CD4-positive, alpha-beta T cell (primary cell): ENCODE data around the gene TIPRL. TPM values are rescaled to one million over a fixed set of nuclear protein-coding genes. Genes with fewer than 3 reads are reported as not detected.

Experiments
- ATAC-seq: fragments of 200-7000 bp; cut with Tn5 transposase; one replicate; pipeline ENCODE4 v1.10.0; 2022; ENCODE audit warnings: mild to moderate bottlenecking; ENCODE audit not compliant: poor library complexity
- CTCF ChIA-PET: fragments of 350-600 bp; sonication (Branson Sonifier 250); formaldehyde crosslinking; loops from one replicate; lab custom pipeline; 2021; ENCODE audit warnings: antibody characterized with exemption, inconsistent platforms; lab: Charles Lee
- POLR2A ChIA-PET: fragments of 350-600 bp; sonication (Branson Sonifier 250); formaldehyde crosslinking; loops from one replicate; lab custom pipeline; 2021; ENCODE audit warnings: antibody characterized with exemption, inconsistent platforms; lab: Charles Lee
- DNase-seq, 14 experiments: peaks; one replicate each; pipeline ENCODE4 v3.0.0-alpha.2; 2013 to 2020; ENCODE audit warnings: mixed read lengths in 2 of 14
- H3K27ac ChIP-seq, 2 donors: one replicate each; pipeline versions ENCODE4 v1.5.1 to v1.7.0; 2013; ENCODE audit warnings: low read length in 2 of 2, low read depth in 1 of 2, mild to moderate bottlenecking in 1 of 2
- H3K27me3 ChIP-seq, 2 experiments: 1 replicate in 1 of 2; 2 replicates in 1 of 2; pipeline versions ENCODE4 v1.6.1 to v1.7.0; 2013; ENCODE audit warnings: low read length in 2 of 2, control low read depth in 1 of 2, mild to moderate bottlenecking in 1 of 2, moderate library complexity in 1 of 2; ENCODE audit not compliant: insufficient read depth in 2 of 2, control insufficient read depth in 1 of 2
- H3K36me3 ChIP-seq: one replicate; pipeline ENCODE4 v1.6.1; 2013; ENCODE audit warnings: low read length, control low read depth; ENCODE audit not compliant: insufficient read depth
- H3K4me1 ChIP-seq: one replicate; pipeline ENCODE4 v1.6.1; 2013; ENCODE audit warnings: low read length, control low read depth; ENCODE audit not compliant: insufficient read depth
- H3K4me3 ChIP-seq: one replicate; pipeline ENCODE4 v1.5.1; 2013; ENCODE audit warnings: mild to moderate bottlenecking, low read length, moderate library complexity
- H3K9me3 ChIP-seq, 2 experiments: 1 replicate in 1 of 2; 2 replicates in 1 of 2; pipeline versions ENCODE4 v1.6.1 to v1.7.0; 2013; ENCODE audit warnings: low read length in 2 of 2, mild to moderate bottlenecking in 2 of 2, control low read depth in 1 of 2, moderate library complexity in 1 of 2; ENCODE audit not compliant: control insufficient read depth in 1 of 2, insufficient read depth in 1 of 2
- H3K27ac Mint-ChIP-seq: one replicate; pipeline ENCODE4 v1.8.0; 2020; ENCODE audit warnings: mixed read lengths
- H3K27me3 Mint-ChIP-seq: one replicate; pipeline ENCODE4 v1.8.0; 2021; ENCODE audit warnings: mixed read lengths
- H3K36me3 Mint-ChIP-seq: one replicate; pipeline ENCODE4 v1.8.0; 2021; ENCODE audit warnings: low read depth, mixed read lengths
- H3K4me1 Mint-ChIP-seq: one replicate; pipeline ENCODE4 v1.8.0; 2021; ENCODE audit warnings: low read depth, mixed read lengths
- H3K4me3 Mint-ChIP-seq: one replicate; pipeline ENCODE4 v1.8.0; 2020; ENCODE audit warnings: mild to moderate bottlenecking, mixed read lengths
- H3K9me3 Mint-ChIP-seq: one replicate; pipeline ENCODE4 v1.8.0; 2020; ENCODE audit warnings: mixed read lengths
- CTCF ChIP-seq: fragments of 200-600 bp; IDR thresholded peaks from one replicate; pipeline ENCODE4 v1.8.0; 2022; ENCODE audit warnings: antibody characterized with exemption, mild to moderate bottlenecking
- intact Hi-C, 2 experiments: fragments of 100-400 bp; cut with DNase I in 1 of 2; cut with micrococcal nuclease in 1 of 2; formaldehyde crosslinking; loops; one replicate each; pipeline versions ENCODE4 v1.15.1 to v1.9.0; 2023 to 2025; cut with DNase I, micrococcal nuclease
- total RNA-seq, 174 experiments: library from RNA in 2 of 174; stranded (reverse) in 2 of 174; gene quantifications; one replicate each; pipeline ENCODE4 v1.2.3 and lab custom pipeline; 2021 to 2026

Gene TIPRL
- total RNA-seq, 2 experiments from 2014 or later, result 15.8 to 16.4 TPM

- peaks cover 13 to 16% of the 10 kb centered on the region in 2 experiments for H3K9me3 ChIP-seq
- intact Hi-C loops, result no loop called here
- H3K27ac ChIP-seq, result no peak overlapping the region
- POLR2A ChIA-PET, result no interaction called here
- no peaks in the 10 kb centered on the region for H3K4me1 ChIP-seq
- H3K36me3 Mint-ChIP-seq, result peaks cover 11% of the 10 kb centered on the region
- no peaks in the 10 kb centered on the region for H3K27me3 Mint-ChIP-seq
- ATAC-seq (no peak), DNase-seq (no peak)
- CTCF ChIA-PET, result no interaction called here
- H3K4me3 ChIP-seq, result no peak overlapping the region
- no peaks in the 10 kb centered on the region for H3K4me1 Mint-ChIP-seq
- H3K4me3 Mint-ChIP-seq, result no peak overlapping the region
- no peaks in the 10 kb centered on the region for H3K27me3 ChIP-seq
- TF ChIP-seq CTCF, result no peak
- H3K9me3 Mint-ChIP-seq, result peaks cover 8% of the 10 kb centered on the region
- H3K27ac Mint-ChIP-seq, result no peak overlapping the region
- H3K36me3 ChIP-seq, result no peaks in the 10 kb centered on the region
These were observed 31.6 kb downstream of the TIPRL start for GRCh38 chr1:168210312-168210711.

- Histone ChIP-seq H3K9me3 (peaks cover 13% of the 10 kb centered on the region in 2 experiments), H3K27me3 (no peaks in the 10 kb centered on the region), H3K36me3 (no peaks in the 10 kb centered on the region), H3K4me1 (no peaks in the 10 kb centered on the region), H3K27ac (no peak overlapping the region), H3K4me3 (no peak overlapping the region)
- Mint-ChIP-seq H3K27ac (no peak overlapping the region), H3K4me3 (no peak overlapping the region), H3K9me3 (peaks cover 8% of the 10 kb centered on the region), H3K27me3 (no peaks in the 10 kb centered on the region), H3K36me3 (peaks cover 4% of the 10 kb centered on the region), H3K4me1 (no peaks in the 10 kb centered on the region)
- TF ChIP-seq CTCF, result no peak
- no peak for DNase-seq
- CTCF ChIA-PET, result no interaction called here
- intact Hi-C loops, result no loop called here
- POLR2A ChIA-PET, result no interaction called here
- no peak for ATAC-seq
These were observed 34.6 kb downstream of the TIPRL start for GRCh38 chr1:168213349-168213748.

- H3K9me3 Mint-ChIP-seq, result peaks cover 8% of the 10 kb centered on the region
- intact Hi-C loops, result no loop called here
- Histone ChIP-seq H3K4me3 (no peak overlapping the region), H3K27ac (no peak overlapping the region), H3K27me3 (no peaks in the 10 kb centered on the region), H3K36me3 (no peaks in the 10 kb centered on the region), H3K4me1 (no peaks in the 10 kb centered on the region), H3K9me3 (peaks cover 8 to 10% of the 10 kb centered on the region in 2 experiments)
- H3K4me1 Mint-ChIP-seq, result no peaks in the 10 kb centered on the region
- ChIA-PET CTCF (interaction anchor here (0.6 kb wide), 1 partner anchor 9 kb away, joined by 3 read pairs; the partner anchor contains the start of gene SFT2D2), POLR2A (no interaction called here)
- no peak overlapping the region for H3K27ac Mint-ChIP-seq
- H3K4me3 Mint-ChIP-seq, result no peak overlapping the region
- no peak for DNase-seq
- TF ChIP-seq CTCF, result no peak
- no peaks in the 10 kb centered on the region for H3K36me3 Mint-ChIP-seq
- H3K27me3 Mint-ChIP-seq, result no peaks in the 10 kb centered on the region
- ATAC-seq, result no peak
These were observed 37.4 kb downstream of the TIPRL start for GRCh38 chr1:168216171-168216570.
